HG03575 (cell line): ENCODE results near the gene HPGD.
"Not testable (repeated sequence)": the region's sequence is repeated elsewhere in the genome, so short reads cannot be mapped to it uniquely, and the experiment has no call there.

Source experiments
- ATAC-seq: cut with Tn5 transposase; IDR thresholded peaks from one replicate; pipeline ENCODE4 v1.9.1; 2021; ENCODE audit not compliant: unreplicated experiment, insufficient number of reproducible peaks, low FRiP score; ENCODE audit errors: extremely low read depth

Gene HPGD

GRCh38 chr4:174490451-174490961, 31.8 kb downstream of the HPGD start:
- ATAC-seq, result no peak

GRCh38 chr4:174488368-174488767, 33.9 kb downstream of the HPGD start:
- not testable (repeated sequence) for ATAC-seq

GRCh38 chr4:174485025-174485424, 37.3 kb downstream of the HPGD start:
- ATAC-seq, result no peak

GRCh38 chr4:174483792-174484191, 38.5 kb downstream of the HPGD start:
- ATAC-seq, result no peak

- no peak for ATAC-seq
Measured at GRCh38 chr4:174479140-174479539, 43.1 kb downstream of the HPGD start.

GRCh38 chr4:174475528-174475927, 46.8 kb downstream of the HPGD start:
- no peak for ATAC-seq

- ATAC-seq, result no peak
Measured at GRCh38 chr4:174474457-174475075, 47.7 kb downstream of the HPGD start.

- no peak for ATAC-seq
Measured at GRCh38 chr4:174467107-174467506, 55.2 kb downstream of the HPGD start.

GRCh38 chr4:174464949-174465348, 57.3 kb downstream of the HPGD start:
- ATAC-seq, result no peak

GRCh38 chr4:174461466-174462106, 60.7 kb downstream of the HPGD start:
- no peak for ATAC-seq

- no peak for ATAC-seq
Measured at GRCh38 chr4:174460684-174461083, 61.6 kb downstream of the HPGD start.

GRCh38 chr4:174457468-174457867, 64.8 kb downstream of the HPGD start:
- ATAC-seq, result no peak

- no peak for ATAC-seq
Measured at GRCh38 chr4:174454815-174455473, 67.3 kb downstream of the HPGD start.

- ATAC-seq, result no peak
Measured at GRCh38 chr4:174451718-174452296, 70.5 kb downstream of the HPGD start.

- no peak for ATAC-seq
Measured at GRCh38 chr4:174450786-174451125, 71.5 kb downstream of the HPGD start.

- no peak for ATAC-seq
Measured at GRCh38 chr4:174449944-174450785, 72.1 kb downstream of the HPGD start.

GRCh38 chr4:174449152-174449551, 73.1 kb downstream of the HPGD start:
- ATAC-seq, result no peak

GRCh38 chr4:174444390-174444789, 77.9 kb downstream of the HPGD start:
- no peak for ATAC-seq
